H1 (cell line): ENCODE data around the gene THAP10. TPM values are rescaled to one million over a fixed set of nuclear protein-coding genes. Genes with fewer than 3 reads are reported as not detected.

Experiments used
- CTCF ChIA-PET: fragments of 300-600 bp; sonication (Branson Sonifier 250); formaldehyde crosslinking; loops from one replicate; lab custom pipeline; 2021; ENCODE audit not compliant: partially characterized antibody; lab: Charles Lee
- POLR2A ChIA-PET: fragments of 300-600 bp; sonication (Branson Sonifier 250); formaldehyde crosslinking; loops from one replicate; lab custom pipeline; 2021; ENCODE audit warnings: inconsistent platforms; ENCODE audit not compliant: partially characterized antibody; lab: Charles Lee
- DNase-seq, 2 experiments: peaks; one replicate each; pipeline versions ENCODE4 v3.0.0 to v3.0.0-alpha.2; 2010 to 2022; ENCODE audit warnings: low spot score in 2 of 2, low read depth in 1 of 2, mixed read lengths in 1 of 2
- FAIRE-seq: peaks from 2 replicates; lab custom pipeline; 2011; peaks lifted over from hg19 to GRCh38; lab: Jason Lieb, UNC
- H2AFZ ChIP-seq: 2 replicates; pipeline ENCODE4 v1.8.1; 2012; ENCODE audit warnings: low read length, inconsistent platforms
- H2AK5ac ChIP-seq: 2 replicates; pipeline ENCODE4 v1.6.1; 2013; ENCODE audit warnings: low read depth, low read length
- H2BK120ac ChIP-seq: replicated peaks from 2 replicates; pipeline ENCODE3; 2013; ENCODE audit warnings: low read depth, low read length, inconsistent platforms
- H2BK12ac ChIP-seq: 2 replicates; pipeline ENCODE4 v1.6.1; 2013; ENCODE audit warnings: low read depth, low read length
- H2BK15ac ChIP-seq: 2 replicates; pipeline ENCODE4 v1.6.1; 2013; ENCODE audit warnings: low read length
- H2BK20ac ChIP-seq: 2 replicates; pipeline ENCODE4 v1.6.1; 2013; ENCODE audit warnings: low read length
- H2BK5ac ChIP-seq: 2 replicates; pipeline ENCODE4 v1.6.1; 2013; ENCODE audit warnings: low read depth, low read length
- H3K14ac ChIP-seq: 2 replicates; pipeline ENCODE4 v1.6.1; 2013; ENCODE audit warnings: inconsistent platforms; ENCODE audit not compliant: insufficient read length
- H3K18ac ChIP-seq: 2 replicates; pipeline ENCODE4 v1.6.1; 2013; ENCODE audit warnings: low read length; ENCODE audit errors: extremely low read depth
- H3K23ac ChIP-seq: 2 replicates; pipeline ENCODE4 v1.6.1; 2013; ENCODE audit warnings: inconsistent platforms; ENCODE audit not compliant: insufficient read length
- H3K23me2 ChIP-seq: 2 replicates; pipeline ENCODE4 v1.6.1; 2013; ENCODE audit warnings: low read depth, low read length
- H3K27ac ChIP-seq: 2 replicates; pipeline ENCODE4 v1.6.1; 2011; ENCODE audit warnings: low read depth, low read length, inconsistent platforms
- H3K27me3 ChIP-seq, 4 experiments: replicated peaks in 1 of 4; 1 replicate in 1 of 4; 2 replicates in 3 of 4; pipeline versions ENCODE4 v1.6.1 to v1.8.1; 2011 to 2013; ENCODE audit warnings: low read length in 3 of 4, mild to moderate bottlenecking in 3 of 4, inconsistent platforms in 2 of 4, mixed read lengths in 2 of 4, moderate library complexity in 1 of 4; ENCODE audit not compliant: control insufficient read depth in 3 of 4, insufficient read depth in 3 of 4; ENCODE audit errors: extremely low read depth in 1 of 4
- H3K36me3 ChIP-seq, 4 experiments: 2 replicates each; pipeline versions ENCODE4 v1.6.1 to v1.8.1; 2011 to 2013; ENCODE audit warnings: mild to moderate bottlenecking in 4 of 4, low read length in 3 of 4, moderate library complexity in 2 of 4, control low read depth in 1 of 4, inconsistent platforms in 1 of 4; ENCODE audit not compliant: insufficient read depth in 4 of 4, control insufficient read depth in 2 of 4
- H3K4ac ChIP-seq: replicated peaks from 2 replicates; pipeline ENCODE3; 2013; ENCODE audit warnings: low read length, low read depth, mixed read lengths, inconsistent platforms; ENCODE audit not compliant: insufficient read length
- H3K4me1 ChIP-seq, 4 experiments: replicated peaks in 1 of 4; 1 replicate in 1 of 4; 2 replicates in 3 of 4; pipeline versions ENCODE4 v1.6.1 to v1.8.1; 2011 to 2013; ENCODE audit warnings: low read length in 3 of 4, inconsistent platforms in 2 of 4, mixed read lengths in 1 of 4; ENCODE audit not compliant: insufficient read depth in 4 of 4, control insufficient read depth in 3 of 4
- H3K4me2 ChIP-seq, 2 experiments: 2 replicates each; pipeline versions ENCODE4 v1.6.1 to v1.8.1; 2011 to 2013; ENCODE audit warnings: low read depth in 2 of 2, low read length in 2 of 2, control low read depth in 1 of 2, inconsistent platforms in 1 of 2, mild to moderate bottlenecking in 1 of 2; ENCODE audit not compliant: insufficient read depth in 1 of 2
- H3K4me3 ChIP-seq, 4 experiments: fragments of 200-600, 300-600 bp in 1 of 4; sonication (generic), shearing (Covaris generic), sonication (Bioruptor Twin) in 1 of 4; 2 replicates each; pipeline versions ENCODE4 v1.5.1 to v1.8.1; 2011 to 2016; ENCODE audit warnings: low read length in 4 of 4, low read depth in 3 of 4, control low read depth in 2 of 4, inconsistent platforms in 2 of 4, mild to moderate bottlenecking in 2 of 4, mixed read lengths in 1 of 4, moderate library complexity in 1 of 4; ENCODE audit not compliant: insufficient read depth in 2 of 4; ENCODE audit errors: extremely low read depth in 1 of 4
- H3K56ac ChIP-seq: replicated peaks from 2 replicates; pipeline ENCODE3; 2013; ENCODE audit warnings: low read depth, mild to moderate bottlenecking, mixed read lengths, low read length, inconsistent platforms; ENCODE audit not compliant: insufficient read length
- H3K79me1 ChIP-seq: 2 replicates; pipeline ENCODE4 v1.6.1; 2013; ENCODE audit warnings: low read depth, low read length, control low read depth
- H3K79me2 ChIP-seq, 2 experiments: 2 replicates each; pipeline versions ENCODE4 v1.6.1 to v1.8.1; 2012 to 2013; ENCODE audit warnings: low read length in 2 of 2, mild to moderate bottlenecking in 2 of 2, inconsistent platforms in 1 of 2; ENCODE audit not compliant: insufficient read depth in 2 of 2, control insufficient read depth in 1 of 2
- H3K9ac ChIP-seq, 4 experiments: replicated peaks in 1 of 4; 1 replicate in 1 of 4; 2 replicates in 3 of 4; pipeline versions ENCODE4 v1.6.1 to v1.8.1; 2011 to 2013; ENCODE audit warnings: low read depth in 3 of 4, low read length in 3 of 4, control low read depth in 2 of 4, mild to moderate bottlenecking in 2 of 4, moderate library complexity in 2 of 4, inconsistent platforms in 1 of 4; ENCODE audit errors: extremely low read depth in 1 of 4
- H3K9me3 ChIP-seq, 2 experiments: 2 replicates each; pipeline versions ENCODE4 v1.6.1 to v1.8.1; 2012 to 2013; ENCODE audit warnings: mild to moderate bottlenecking in 2 of 2, moderate library complexity in 2 of 2, control low read depth in 1 of 2, inconsistent platforms in 1 of 2, low read depth in 1 of 2, low read length in 1 of 2, mixed read lengths in 1 of 2; ENCODE audit not compliant: insufficient read depth in 2 of 2
- H4K20me1 ChIP-seq, 2 experiments: replicated peaks in 1 of 2; 2 replicates each; pipeline versions ENCODE3 to v1.8.1; 2011 to 2013; ENCODE audit warnings: inconsistent platforms in 2 of 2, low read length in 2 of 2, mild to moderate bottlenecking in 1 of 2; ENCODE audit not compliant: insufficient read depth in 2 of 2, control insufficient read depth in 1 of 2
- H4K5ac ChIP-seq: 2 replicates; pipeline ENCODE4 v1.6.1; 2013; ENCODE audit warnings: low read length, low read depth, mixed read lengths, inconsistent platforms; ENCODE audit not compliant: insufficient read length
- H4K8ac ChIP-seq: 2 replicates; pipeline ENCODE4 v1.8.0; 2013; ENCODE audit warnings: mild to moderate bottlenecking, moderate library complexity, low read length, inconsistent platforms; ENCODE audit not compliant: insufficient read depth; ENCODE audit errors: extremely low read depth
- H4K91ac ChIP-seq: replicated peaks from 2 replicates; pipeline ENCODE3; 2013; ENCODE audit warnings: low read length, mixed read lengths, inconsistent platforms; ENCODE audit not compliant: insufficient read length
- CBX8 ChIP-seq: fragments of 300-800, 300-1000 bp; sonication (generic); IDR thresholded peaks from 2 replicates; pipeline ENCODE4 v1.7.1; 2016; ENCODE audit warnings: low read depth, low read length, borderline replicate concordance
- CTBP2 ChIP-seq: IDR thresholded peaks from 2 replicates; pipeline ENCODE4 v1.7.0; 2011; ENCODE audit warnings: borderline replicate concordance, mild to moderate bottlenecking, moderate library complexity, mixed read lengths, low read length; ENCODE audit not compliant: insufficient read depth, insufficient read length
- FOSL1 ChIP-seq: IDR thresholded peaks from 2 replicates; pipeline ENCODE4 v1.6.1; 2011; ENCODE audit warnings: mild to moderate bottlenecking, low read depth, low read length, moderate library complexity; ENCODE audit not compliant: insufficient read depth
- JUND ChIP-seq: IDR thresholded peaks from 2 replicates; pipeline ENCODE4 v1.6.1; 2011; ENCODE audit warnings: mild to moderate bottlenecking, improper control_type of control experiment, low read length
- POLR2A ChIP-seq, 2 experiments: IDR thresholded peaks; 1 replicate in 1 of 2; 2 replicates in 1 of 2; pipeline ENCODE4 v1.6.1; 2011; ENCODE audit warnings: low read depth in 2 of 2, low read length in 2 of 2, mild to moderate bottlenecking in 2 of 2; ENCODE audit errors: control extremely low read depth in 1 of 2
- RFX5 ChIP-seq: IDR thresholded peaks from 2 replicates; pipeline ENCODE4 v1.6.1; 2011; ENCODE audit warnings: low read depth, low read length, improper control_type of control experiment, borderline replicate concordance
- polyA plus RNA-seq, 7 experiments: library from polyadenylated mRNA; depleted of rRNA in 3 of 7; stranded (reverse) in 5 of 7; unstranded in 2 of 7; fragments of >200 nt in 5 of 7; fragments of 200-250 nt in 2 of 7; gene quantifications; 1 replicate in 5 of 7; 2 replicates in 1 of 7; 4 replicates in 1 of 7; pipeline versions ENCODE4 v1.2.1 to v1.2.3, GENCODE V29; 2011 to 2013; ENCODE audit warnings: missing spikeins in 2 of 7, mixed read lengths in 2 of 7
- total RNA-seq: library from RNA; stranded (reverse); fragmentation: NEBNext Ultra II Directional; extraction: Animal tissue kit (Norgen Biotek cat#: 25700); gene quantifications from 2 replicates; pipeline ENCODE4 v1.2.1, GENCODE V29; 2021
- TF ChIP-seq, protein P1 (sequence below), 3 experiments: IDR thresholded peaks; 1 replicate in 2 of 3; 2 replicates in 1 of 3; pipeline versions ENCODE4 v1.5.1 to v1.6.1; 2011; ENCODE audit warnings: low read length in 3 of 3, mild to moderate bottlenecking in 3 of 3, inconsistent platforms in 2 of 3, low read depth in 1 of 3, moderate library complexity in 1 of 3; ENCODE audit not compliant: insufficient read depth in 1 of 3; ENCODE audit errors: control extremely low read depth in 1 of 3

THAP10 gene
- total and polyA plus RNA-seq, 2 of the 8 experiments (the other 6 are each of a cell fraction or from before 2014, with no cell fraction given): 2.8 to 4.5 TPM

- POLR2A ChIA-PET: interaction anchor here (0.9 kb wide), 1 partner anchor 16 kb away, joined by 4 read pairs; the partner anchor contains the start of gene LARP6
- H3K56ac ChIP-seq: no peak overlapping the region
Observed at GRCh38 chr15:70870051-70870450, 22.2 kb downstream of the THAP10 start.

More at GRCh38 chr15:70870051-70870450, 22.2 kb downstream of the THAP10 start:
- no peak overlapping the region for H4K8ac ChIP-seq
- no peaks in the 10 kb centered on the region for H3K79me1 ChIP-seq
- H2AK5ac ChIP-seq: no peak overlapping the region
- TF ChIP-seq CBX8 (no peak), JUND (no peak), CTBP2 (no peak), POLR2A (IDR thresholded peaks at IDR 0.05; ENCODE audit: control extremely low read depth in 1 of 2, low read depth in 2 of 2, low read length in 2 of 2) (no peak), RFX5 (no peak), FOSL1 (no peak)
- TF ChIP-seq, protein P1, sequence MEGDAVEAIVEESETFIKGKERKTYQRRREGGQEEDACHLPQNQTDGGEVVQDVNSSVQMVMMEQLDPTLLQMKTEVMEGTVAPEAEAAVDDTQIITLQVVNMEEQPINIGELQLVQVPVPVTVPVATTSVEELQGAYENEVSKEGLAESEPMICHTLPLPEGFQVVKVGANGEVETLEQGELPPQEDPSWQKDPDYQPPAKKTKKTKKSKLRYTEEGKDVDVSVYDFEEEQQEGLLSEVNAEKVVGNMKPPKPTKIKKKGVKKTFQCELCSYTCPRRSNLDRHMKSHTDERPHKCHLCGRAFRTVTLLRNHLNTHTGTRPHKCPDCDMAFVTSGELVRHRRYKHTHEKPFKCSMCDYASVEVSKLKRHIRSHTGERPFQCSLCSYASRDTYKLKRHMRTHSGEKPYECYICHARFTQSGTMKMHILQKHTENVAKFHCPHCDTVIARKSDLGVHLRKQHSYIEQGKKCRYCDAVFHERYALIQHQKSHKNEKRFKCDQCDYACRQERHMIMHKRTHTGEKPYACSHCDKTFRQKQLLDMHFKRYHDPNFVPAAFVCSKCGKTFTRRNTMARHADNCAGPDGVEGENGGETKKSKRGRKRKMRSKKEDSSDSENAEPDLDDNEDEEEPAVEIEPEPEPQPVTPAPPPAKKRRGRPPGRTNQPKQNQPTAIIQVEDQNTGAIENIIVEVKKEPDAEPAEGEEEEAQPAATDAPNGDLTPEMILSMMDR (IDR thresholded peaks at IDR 0.05; ENCODE audit: control extremely low read depth in 1 of 3, insufficient read depth in 1 of 3, low read depth in 1 of 3, low read length in 3 of 3): no peak
- TF ChIP-seq, all 59 proteins: peak for 0
- H4K20me1 ChIP-seq: no peaks in the 10 kb centered on the region
- no peaks in the 10 kb centered on the region for H3K79me2 ChIP-seq
- H3K4me2 ChIP-seq: no peak overlapping the region
- no peaks in the 10 kb centered on the region for H3K23me2 ChIP-seq
- H3K9ac ChIP-seq: no peak overlapping the region
- H3K18ac ChIP-seq: no peak overlapping the region
- H2BK120ac ChIP-seq: no peak overlapping the region
- FAIRE-seq (no peak), DNase-seq (no peak)
- H2BK5ac ChIP-seq: no peak overlapping the region
- no peak overlapping the region for H4K91ac ChIP-seq
- H4K5ac ChIP-seq: no peak overlapping the region
- no peak overlapping the region for H2BK15ac ChIP-seq
- peaks cover 0 to 11% of the 10 kb centered on the region in 2 experiments; a peak in 1 of 4 replicates for H3K9me3 ChIP-seq
- no peak overlapping the region for H3K27ac ChIP-seq
- no peak overlapping the region for H3K23ac ChIP-seq
- no peaks in the 10 kb centered on the region; a peak in 1 of 8 replicates for H3K36me3 ChIP-seq
- H3K4me3 ChIP-seq: no peak overlapping the region
- H3K14ac ChIP-seq: no peak overlapping the region
- H3K4ac ChIP-seq: no peak overlapping the region
- no peak overlapping the region for H2BK12ac ChIP-seq
- no peak overlapping the region for H2AFZ ChIP-seq
- H2BK20ac ChIP-seq: no peak overlapping the region
- no peaks in the 10 kb centered on the region for H3K4me1 ChIP-seq
- CTCF ChIA-PET: interaction anchor here (1.5 to 2.3 kb wide), 5 partner anchors 10 to 58 kb away, joined by 3 to 7 read pairs (median 5); partner anchors contain the start of gene LRRC49
- H3K27me3 ChIP-seq: no peaks in the 10 kb centered on the region
